GM10847 (cell line): Measurements from ENCODE around the gene ANKRD60.

ENCODE experiments used
- POLR2A ChIP-seq: IDR thresholded peaks from 2 replicates; pipeline ENCODE4 v1.6.1; 2011; ENCODE audit not compliant: insufficient read length; ENCODE audit errors: extremely low read depth

ANKRD60 gene

GRCh38 chr20:58228484-58229197 is at the start of gene ANKRD60:
Gene ANKRD60 (minus strand): TSS chr20:58228653. CDS start chr20:58228653, 0 bp downstream.
- no peak for TF ChIP-seq POLR2A

GRCh38 chr20:58277578-58278472 is 49.4 kb upstream of the ANKRD60 start:
- TF ChIP-seq POLR2A = no peak

GRCh38 chr20:58277107-58277506 is 48.7 kb upstream of the ANKRD60 start:
- TF ChIP-seq POLR2A = no peak

GRCh38 chr20:58274384-58274783 is 45.9 kb upstream of the ANKRD60 start:
- no peak for TF ChIP-seq POLR2A

- TF ChIP-seq POLR2A = no peak
Observed at GRCh38 chr20:58271606-58272351, 43.3 kb upstream of the ANKRD60 start.

GRCh38 chr20:58268936-58269619 is 40.6 kb upstream of the ANKRD60 start:
- no peak for TF ChIP-seq POLR2A

GRCh38 chr20:58268421-58268821 is 40.0 kb upstream of the ANKRD60 start:
- no peak for TF ChIP-seq POLR2A

GRCh38 chr20:58267389-58268215 is 39.1 kb upstream of the ANKRD60 start:
- no peak for TF ChIP-seq POLR2A

GRCh38 chr20:58264271-58264670 is 35.8 kb upstream of the ANKRD60 start:
- no peak for TF ChIP-seq POLR2A

GRCh38 chr20:58261660-58262059 is 33.2 kb upstream of the ANKRD60 start:
- no peak for TF ChIP-seq POLR2A

- TF ChIP-seq POLR2A = no peak
Observed at GRCh38 chr20:58260006-58260405, 31.6 kb upstream of the ANKRD60 start.

- no peak for TF ChIP-seq POLR2A
Observed at GRCh38 chr20:58256842-58257241, 28.4 kb upstream of the ANKRD60 start.

- TF ChIP-seq POLR2A = no peak
Observed at GRCh38 chr20:58256307-58256706, 27.9 kb upstream of the ANKRD60 start.

- TF ChIP-seq POLR2A = no peak
Observed at GRCh38 chr20:58254890-58255289, 26.4 kb upstream of the ANKRD60 start.
